GM19463 (cell line): ENCODE data around the gene TNFRSF25.
"Not testable (repeated sequence)": the region's sequence is repeated elsewhere in the genome, so short reads cannot be mapped to it uniquely, and the experiment has no call there.

Experiments used
- ATAC-seq: cut with Tn5 transposase; IDR thresholded peaks from one replicate; pipeline ENCODE4 v1.9.1; 2021; ENCODE audit warnings: mild to moderate bottlenecking, moderate library complexity; ENCODE audit not compliant: unreplicated experiment

TNFRSF25 gene

DNA sequence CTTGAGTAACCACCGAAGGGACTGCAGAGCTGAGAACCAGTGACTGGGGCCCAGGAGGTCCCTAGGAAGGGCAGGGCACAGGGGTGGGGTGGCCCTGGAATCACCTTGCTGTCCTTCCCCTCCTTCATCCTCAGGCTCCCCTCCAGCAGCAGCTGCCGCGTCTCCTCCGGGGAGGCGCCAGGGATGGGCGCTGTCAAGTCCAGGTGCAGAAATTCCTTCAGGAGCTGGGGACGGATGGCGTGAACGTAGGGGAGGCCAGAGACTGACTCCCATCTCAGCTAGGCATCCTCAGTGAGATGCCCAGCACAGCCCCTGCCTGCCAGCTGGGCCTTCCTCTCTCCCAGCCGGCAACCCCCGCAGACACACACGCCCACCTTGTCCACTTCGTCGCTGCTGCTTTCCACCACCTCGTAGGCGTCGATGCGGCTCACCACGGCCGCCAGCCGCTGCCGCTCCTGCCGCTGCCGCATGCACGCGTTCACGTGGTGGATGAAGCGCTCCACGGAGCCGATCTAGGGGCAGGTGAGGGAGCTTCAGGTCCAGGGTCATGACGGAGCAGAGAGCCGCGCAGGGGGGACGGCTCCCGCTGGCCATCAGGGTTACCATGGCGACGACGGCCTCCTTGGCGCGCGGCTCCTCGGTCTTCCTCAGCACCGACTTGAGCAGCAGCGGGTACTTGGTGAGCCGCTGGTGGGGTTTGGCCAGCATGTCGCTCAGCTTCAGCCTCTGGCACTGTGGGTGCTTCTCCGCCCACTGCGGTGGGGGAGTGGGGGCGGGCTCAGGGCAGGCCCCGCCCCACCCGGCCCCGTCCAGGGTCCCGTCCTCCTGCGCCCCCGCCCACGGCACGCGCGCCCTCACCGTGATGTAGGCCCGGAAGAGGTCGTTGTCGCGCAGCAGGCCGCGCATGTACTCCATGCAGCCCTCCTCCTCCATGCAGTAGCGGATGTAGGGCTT, 4.4 kb upstream of the TNFRSF25 start:
- no peak for ATAC-seq

DNA sequence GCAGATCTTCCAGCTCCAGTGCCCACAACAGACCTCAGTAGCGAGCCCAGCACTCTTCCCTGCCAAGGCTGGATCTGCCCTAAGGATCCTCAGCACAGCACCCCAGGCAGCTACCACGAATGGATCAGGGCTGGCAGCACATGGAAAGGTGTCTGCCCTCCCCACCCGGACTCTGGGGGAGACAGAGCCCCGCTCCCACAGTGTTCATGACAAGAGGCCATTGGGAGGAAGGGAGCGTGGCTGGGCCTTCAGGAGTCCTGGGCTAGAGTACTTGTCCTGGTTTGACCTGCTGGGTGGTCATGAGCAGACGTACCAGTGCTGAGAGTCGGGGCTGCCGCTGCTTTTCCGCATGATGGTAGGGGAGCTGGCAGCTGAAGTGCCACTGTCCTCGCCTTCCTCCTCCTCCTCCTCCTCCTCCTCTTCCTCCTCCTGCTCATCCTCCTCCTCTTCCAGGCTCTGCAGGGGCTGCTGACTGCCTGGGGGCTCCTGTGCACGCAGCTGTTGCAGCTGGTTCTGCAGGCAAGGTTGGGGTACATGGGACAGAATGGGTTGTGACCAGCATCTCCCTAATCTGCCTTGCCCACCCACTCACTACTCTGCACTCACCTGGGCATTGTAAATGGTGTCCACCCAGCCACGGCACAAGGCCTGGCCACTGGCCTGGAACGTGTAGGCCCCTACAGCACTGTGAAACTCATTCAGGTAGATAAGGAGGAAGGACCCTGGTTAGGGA, 2.9 kb upstream of the TNFRSF25 start:
- ATAC-seq, result no peak

DNA sequence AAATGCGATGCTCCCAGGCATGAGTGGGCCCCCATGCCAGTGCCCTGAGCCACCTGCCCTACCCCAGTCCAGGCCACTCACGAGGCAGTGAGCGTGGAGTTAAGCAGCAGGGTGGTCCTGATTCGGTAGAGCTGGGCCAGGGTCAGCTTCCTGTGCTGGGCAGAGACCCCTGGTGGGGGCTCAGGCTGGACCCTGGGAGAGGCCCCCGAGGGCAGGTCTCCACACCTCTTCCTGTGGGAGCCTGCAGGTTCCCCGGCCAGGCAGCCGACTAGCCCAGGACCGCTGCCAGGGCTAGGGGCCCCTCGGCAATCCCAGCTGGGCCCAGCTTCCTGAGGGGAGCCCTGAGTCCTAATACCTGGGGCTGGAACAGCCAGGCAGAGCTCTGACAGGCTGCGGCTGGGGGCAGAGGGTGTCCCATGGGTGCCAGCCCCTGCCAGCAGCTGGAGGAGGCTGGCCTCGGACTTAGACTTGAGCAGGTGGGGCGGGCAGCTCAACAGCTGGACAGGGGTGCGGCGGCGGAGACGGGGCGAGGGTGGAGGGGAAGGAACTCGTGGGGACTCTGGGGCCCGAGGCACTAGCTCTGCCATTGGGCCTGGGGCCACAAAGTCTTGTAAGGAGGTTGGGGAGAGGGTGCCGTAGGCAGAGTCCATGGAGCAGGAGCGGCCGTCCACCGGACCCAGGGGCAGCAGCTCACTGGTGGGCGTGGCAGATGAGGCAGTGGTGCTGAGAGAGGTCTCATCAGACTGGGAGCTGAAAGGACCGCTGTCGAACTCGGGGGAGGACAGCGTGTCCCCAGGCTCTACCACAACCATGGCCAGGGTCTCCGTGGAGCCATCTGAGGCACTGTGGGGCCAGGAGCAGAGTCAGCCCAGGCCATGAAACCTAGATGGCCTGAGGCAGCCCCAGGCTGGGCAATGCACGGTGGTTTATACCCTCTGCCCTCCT, 2.0 kb upstream of the TNFRSF25 start:
- no peak for ATAC-seq

- ATAC-seq, result no peak
Observed at GRCh38 chr1:6467224-6467623, 1.3 kb upstream of the TNFRSF25 start.

GRCh38 chr1:6466751-6467150, 778 bp upstream of the TNFRSF25 start:
- no peak for ATAC-seq

- no peak for ATAC-seq
Observed at GRCh38 chr1:6465461-6466005, 440 bp downstream of the TNFRSF25 start.

GRCh38 chr1:6464915-6465314, 1.1 kb downstream of the TNFRSF25 start:
- ATAC-seq, result no peak

GRCh38 chr1:6464514-6464836, 1.5 kb downstream of the TNFRSF25 start:
- ATAC-seq, result no peak

GRCh38 chr1:6463120-6463412, 2.9 kb downstream of the TNFRSF25 start:
- ATAC-seq, result no peak

DNA sequence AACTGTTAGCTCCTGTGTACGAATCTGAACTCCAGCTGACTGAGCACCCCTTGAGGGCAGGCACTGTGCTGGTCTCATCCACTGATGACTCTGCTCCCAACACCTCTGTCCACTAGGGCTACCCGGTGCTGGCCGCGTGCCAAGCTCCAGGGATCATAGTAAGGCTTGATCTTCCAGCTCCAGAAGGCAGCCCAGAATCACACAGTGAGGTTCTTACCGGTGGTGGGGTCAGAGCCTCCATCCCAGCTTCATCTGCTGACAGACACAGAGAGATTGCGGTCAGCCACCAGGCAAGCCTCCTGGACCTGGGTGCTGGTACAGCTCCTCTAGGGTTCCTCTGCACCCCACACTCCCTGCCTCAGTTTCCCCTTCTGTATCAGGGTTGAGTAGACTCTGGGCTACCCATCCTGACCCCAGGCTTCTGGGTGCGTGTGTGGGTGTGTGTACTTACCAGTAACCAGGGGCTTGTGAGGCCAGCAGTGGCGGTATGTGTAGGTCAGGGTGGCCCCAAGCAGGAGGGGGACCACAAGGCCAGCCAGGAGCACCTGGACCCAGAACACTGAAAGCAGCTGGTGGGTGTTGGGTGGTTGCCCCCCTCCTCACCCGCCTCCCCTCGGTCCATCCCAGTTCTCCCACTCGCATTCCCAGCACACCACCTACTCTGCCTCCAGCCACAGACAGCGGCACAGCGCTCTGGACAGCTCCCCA, 3.4 kb downstream of the TNFRSF25 start:
- no peak for ATAC-seq

- ATAC-seq, result no peak
Observed at GRCh38 chr1:6461538-6462411, 4.2 kb downstream of the TNFRSF25 start.

- no peak for ATAC-seq
Observed at GRCh38 chr1:6461051-6461530, 4.9 kb downstream of the TNFRSF25 start.

DNA sequence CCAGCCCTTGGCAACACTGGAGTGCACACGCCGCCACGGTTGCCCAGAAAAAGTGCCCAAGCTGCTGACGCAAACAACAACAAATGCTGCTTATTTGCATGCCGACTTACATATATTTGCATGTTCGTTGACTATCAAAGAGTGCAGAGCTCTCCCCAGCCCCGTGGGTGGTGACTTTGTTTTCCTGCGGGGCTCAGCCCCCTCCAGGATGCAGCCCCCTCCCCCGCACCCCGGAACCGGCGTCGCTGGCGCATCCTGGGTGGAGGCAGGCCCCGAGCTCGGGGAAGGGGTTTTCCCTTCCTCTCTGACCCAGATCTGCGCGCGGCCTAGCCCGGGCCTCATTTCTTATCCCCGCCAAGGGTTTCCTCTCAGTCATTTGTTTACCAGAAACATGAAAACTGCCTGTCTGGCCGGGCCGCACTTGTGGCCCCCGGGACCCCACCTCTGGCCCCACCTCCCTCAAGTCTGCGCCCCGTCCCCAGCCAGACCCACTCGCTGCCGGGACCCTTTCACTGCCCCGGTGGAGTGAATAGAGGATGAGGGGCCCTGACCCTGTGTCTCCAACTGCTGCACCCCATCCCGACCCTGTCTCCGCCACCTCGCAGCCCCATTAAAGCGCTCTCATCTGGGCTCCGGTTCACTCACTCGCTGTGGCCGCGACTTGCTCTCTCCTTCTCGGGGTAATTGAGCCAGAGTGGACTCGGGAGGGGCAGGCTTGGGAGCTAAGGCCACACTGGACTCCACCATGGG, 5.5 kb downstream of the TNFRSF25 start:
- ATAC-seq, result no peak

- ATAC-seq, result no peak
Observed at GRCh38 chr1:6459850-6460265, 6.1 kb downstream of the TNFRSF25 start.

- ATAC-seq, result no peak
Observed at GRCh38 chr1:6456800-6457466, 9.0 kb downstream of the TNFRSF25 start.

GRCh38 chr1:6455752-6456520, 10.0 kb downstream of the TNFRSF25 start:
- not testable (repeated sequence) for ATAC-seq
